ENCODE measurements around the gene C1QTNF9.
"Not testable (repeated sequence)": the region's sequence is repeated elsewhere in the genome, so short reads cannot be mapped to it uniquely, and the experiment has no call there.

C1QTNF9 gene

GRCh38 chr13:24323739-24324075, 14.3 kb downstream of the C1QTNF9 start:
- no peak for DNase-seq

- DNase-seq = not testable (repeated sequence)
These were observed 18.2 kb downstream of the C1QTNF9 start for GRCh38 chr13:24327598-24327997.

GRCh38 chr13:24328145-24328544, 18.8 kb downstream of the C1QTNF9 start:
- no peak for DNase-seq

- DNase-seq = no peak
These were observed 29.3 kb downstream of the C1QTNF9 start for GRCh38 chr13:24338721-24339120.

GRCh38 chr13:24339937-24340607, 30.7 kb downstream of the C1QTNF9 start:
- no peak for DNase-seq

- DNase-seq = no peak
These were observed 31.2 kb downstream of the C1QTNF9 start for GRCh38 chr13:24340608-24340955.

- DNase-seq = no peak
These were observed 32.1 kb downstream of the C1QTNF9 start for GRCh38 chr13:24341439-24341838.

GRCh38 chr13:24348385-24348784, 39.0 kb downstream of the C1QTNF9 start:
- DNase-seq = no peak

GRCh38 chr13:24348797-24349515, 39.6 kb downstream of the C1QTNF9 start:
- DNase-seq = no peak

- not testable (repeated sequence) for DNase-seq
These were observed 40.6 kb downstream of the C1QTNF9 start for GRCh38 chr13:24349778-24350664.

GRCh38 chr13:24351423-24351822, 42.0 kb downstream of the C1QTNF9 start:
- DNase-seq = no peak

GRCh38 chr13:24353736-24354135, 44.4 kb downstream of the C1QTNF9 start:
- DNase-seq = no peak

GRCh38 chr13:24355103-24355502, 45.7 kb downstream of the C1QTNF9 start:
- DNase-seq = no peak

- DNase-seq = no peak
These were observed 46.9 kb downstream of the C1QTNF9 start for GRCh38 chr13:24356270-24356669.

- DNase-seq = no peak
These were observed 47.5 kb downstream of the C1QTNF9 start for GRCh38 chr13:24356837-24357236.

- DNase-seq = no peak
These were observed 48.4 kb downstream of the C1QTNF9 start for GRCh38 chr13:24357756-24358155.

GRCh38 chr13:24358836-24359235, 49.5 kb downstream of the C1QTNF9 start:
- DNase-seq = not testable (repeated sequence)

- not testable (repeated sequence) for DNase-seq
These were observed 49.9 kb downstream of the C1QTNF9 start for GRCh38 chr13:24359252-24359651.

GRCh38 chr13:24360106-24360505, 50.7 kb downstream of the C1QTNF9 start:
- DNase-seq = no peak

GRCh38 chr13:24361113-24361512, 51.7 kb downstream of the C1QTNF9 start:
- no peak for DNase-seq

- DNase-seq = no peak
These were observed 52.5 kb downstream of the C1QTNF9 start for GRCh38 chr13:24361852-24362366.

- no peak for DNase-seq
These were observed 53.1 kb downstream of the C1QTNF9 start for GRCh38 chr13:24362435-24362952.

GRCh38 chr13:24365191-24365590, 55.8 kb downstream of the C1QTNF9 start:
- no peak for DNase-seq

All from NCI-H510A (cell line).